ENCODE data around the gene CD274. TPM values are rescaled to one million over a fixed set of nuclear protein-coding genes. Genes with fewer than 3 reads are reported as not detected.

The CD274 gene
- total RNA-seq, 1 experiment from 2014 or later, result 0.62 TPM

DNA sequence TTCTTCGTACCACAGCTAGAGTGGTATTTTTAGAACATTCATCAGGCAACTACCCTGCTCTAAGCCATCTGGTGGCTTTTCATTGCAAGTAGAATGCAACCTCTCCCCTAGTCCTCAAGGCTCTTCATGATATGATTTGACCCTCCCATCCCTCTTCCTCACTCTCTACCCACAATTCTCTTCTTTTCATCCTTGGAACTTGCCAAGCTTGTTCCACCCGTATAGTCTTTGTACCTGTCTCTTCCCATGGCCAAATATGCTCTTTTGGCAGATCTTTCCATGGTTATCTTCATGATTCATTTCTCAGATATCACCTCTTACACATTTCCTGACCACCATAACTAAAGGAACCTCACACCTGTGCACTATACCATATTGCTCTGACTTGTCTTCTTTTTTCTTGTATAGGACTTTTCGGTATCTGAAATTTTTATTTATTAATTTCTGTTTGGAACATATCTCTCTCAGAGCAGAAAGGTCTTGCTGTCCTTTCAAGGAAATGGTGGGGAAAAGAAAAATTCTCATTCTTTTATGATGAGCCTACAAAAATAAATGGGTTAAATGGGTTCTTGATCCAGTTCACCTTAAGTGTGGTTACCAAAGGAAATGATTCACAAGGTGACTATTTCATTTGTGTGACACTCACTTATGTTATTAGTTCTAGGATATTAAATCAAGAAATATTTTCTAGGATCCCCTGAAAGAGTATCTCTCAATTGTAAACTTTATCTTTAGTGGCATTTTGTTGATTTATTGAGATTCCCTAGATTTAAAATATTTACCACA, 3.7 kb upstream of the CD274 start:
- CTCF ChIA-PET, result no interaction called here
- Histone ChIP-seq H3K27me3 (replicated peaks; ENCODE audit: insufficient read depth, low read depth, low read length, poor library complexity) (no peaks in the 10 kb centered on the region), H3K4me3 (ENCODE audit: low read depth, low read length, poor library complexity, severe bottlenecking) (no peak overlapping the region), H3K4me1 (ENCODE audit: insufficient read depth, low read length, poor library complexity, severe bottlenecking) (no peaks in the 10 kb centered on the region), H3K36me3 (ENCODE audit: insufficient read depth, low read length, poor library complexity, severe bottlenecking) (no peaks in the 10 kb centered on the region), H3K9me3 (ENCODE audit: low read depth, low read length, poor library complexity, severe bottlenecking) (no peaks in the 10 kb centered on the region), H3K27ac (ENCODE audit: low read depth, low read length, poor library complexity, severe bottlenecking) (no peak overlapping the region)
- no TSS peak for BruUV-seq (replicated peaks)
- no peak for TF ChIP-seq EZH2 (IDR thresholded peaks at IDR 0.05; ENCODE audit: borderline replicate concordance, low read depth, low read length, poor library complexity, severe bottlenecking)
- TF ChIP-seq, protein P1, sequence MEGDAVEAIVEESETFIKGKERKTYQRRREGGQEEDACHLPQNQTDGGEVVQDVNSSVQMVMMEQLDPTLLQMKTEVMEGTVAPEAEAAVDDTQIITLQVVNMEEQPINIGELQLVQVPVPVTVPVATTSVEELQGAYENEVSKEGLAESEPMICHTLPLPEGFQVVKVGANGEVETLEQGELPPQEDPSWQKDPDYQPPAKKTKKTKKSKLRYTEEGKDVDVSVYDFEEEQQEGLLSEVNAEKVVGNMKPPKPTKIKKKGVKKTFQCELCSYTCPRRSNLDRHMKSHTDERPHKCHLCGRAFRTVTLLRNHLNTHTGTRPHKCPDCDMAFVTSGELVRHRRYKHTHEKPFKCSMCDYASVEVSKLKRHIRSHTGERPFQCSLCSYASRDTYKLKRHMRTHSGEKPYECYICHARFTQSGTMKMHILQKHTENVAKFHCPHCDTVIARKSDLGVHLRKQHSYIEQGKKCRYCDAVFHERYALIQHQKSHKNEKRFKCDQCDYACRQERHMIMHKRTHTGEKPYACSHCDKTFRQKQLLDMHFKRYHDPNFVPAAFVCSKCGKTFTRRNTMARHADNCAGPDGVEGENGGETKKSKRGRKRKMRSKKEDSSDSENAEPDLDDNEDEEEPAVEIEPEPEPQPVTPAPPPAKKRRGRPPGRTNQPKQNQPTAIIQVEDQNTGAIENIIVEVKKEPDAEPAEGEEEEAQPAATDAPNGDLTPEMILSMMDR (conservative IDR thresholded peaks at IDR 0.05; ENCODE audit: low read depth, low read length), result no peak
- no peak for DNase-seq (ENCODE audit: low spot score)
- intact Hi-C loops (cut with micrococcal nuclease; ENCODE audit: unreplicated experiment), result no loop called here
- POLR2A ChIA-PET (ENCODE audit: low non-redundant PET), result no interaction called here

DNA sequence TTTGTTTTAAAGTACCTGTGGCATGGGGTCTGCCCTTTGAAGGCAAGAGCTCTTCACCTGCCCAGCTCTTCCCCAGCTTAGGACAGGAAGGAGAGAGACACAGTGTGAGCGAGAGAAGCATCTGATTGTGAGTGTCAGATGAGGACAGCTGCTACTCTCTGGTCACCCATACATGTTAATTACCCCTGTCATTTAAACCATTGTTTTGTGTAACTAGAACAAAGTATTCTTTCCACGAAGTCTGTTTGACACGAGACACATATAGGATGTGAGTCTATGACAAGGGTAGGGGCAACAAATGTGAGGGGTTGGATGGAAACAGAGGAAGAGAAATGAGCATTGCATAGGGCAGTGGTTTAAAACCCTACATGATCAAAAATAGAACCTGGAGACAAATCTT, 3.0 kb upstream of the CD274 start:
- no peak for DNase-seq (ENCODE audit: low spot score)
- no TSS peak for BruUV-seq (replicated peaks)
- H3K9me3 ChIP-seq (ENCODE audit: low read depth, low read length, poor library complexity, severe bottlenecking), result no peaks in the 10 kb centered on the region
- intact Hi-C loops (cut with micrococcal nuclease; ENCODE audit: unreplicated experiment), result no loop called here
- no peaks in the 10 kb centered on the region for H3K36me3 ChIP-seq (ENCODE audit: insufficient read depth, low read length, poor library complexity, severe bottlenecking)
- ChIA-PET POLR2A (ENCODE audit: low non-redundant PET) (no interaction called here), CTCF (no interaction called here)
- no peak for TF ChIP-seq EZH2 (IDR thresholded peaks at IDR 0.05; ENCODE audit: borderline replicate concordance, low read depth, low read length, poor library complexity, severe bottlenecking)
- TF ChIP-seq, protein P1 (conservative IDR thresholded peaks at IDR 0.05; ENCODE audit: low read depth, low read length), result no peak
- no peak overlapping the region for H3K4me3 ChIP-seq (ENCODE audit: low read depth, low read length, poor library complexity, severe bottlenecking)
- H3K27me3 ChIP-seq (replicated peaks; ENCODE audit: insufficient read depth, low read depth, low read length, poor library complexity), result no peaks in the 10 kb centered on the region
- no peaks in the 10 kb centered on the region for H3K4me1 ChIP-seq (ENCODE audit: insufficient read depth, low read length, poor library complexity, severe bottlenecking)
- no peak overlapping the region for H3K27ac ChIP-seq (ENCODE audit: low read depth, low read length, poor library complexity, severe bottlenecking)

DNA sequence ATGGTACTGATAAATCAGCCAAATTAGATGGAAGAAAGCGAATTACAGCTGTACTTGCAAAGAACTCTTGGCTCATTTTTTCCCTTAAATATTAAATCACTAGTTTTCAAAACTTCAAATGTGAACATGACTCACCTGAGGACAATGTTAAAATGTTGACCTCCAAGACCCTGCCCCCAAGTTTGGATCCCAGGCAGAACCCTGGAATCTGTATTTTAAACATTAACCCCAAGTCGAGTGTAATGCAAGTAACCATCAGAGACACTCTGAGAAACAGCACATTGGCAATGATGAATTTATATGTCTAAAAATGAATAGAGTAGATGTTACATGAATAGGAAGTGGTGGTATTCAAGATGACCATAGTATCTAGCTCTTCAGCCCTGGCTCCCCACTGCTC, 2.3 kb upstream of the CD274 start:
- DNase-seq (ENCODE audit: low spot score), result no peak
- no TSS peak for BruUV-seq (replicated peaks)
- Histone ChIP-seq H3K27me3 (replicated peaks; ENCODE audit: insufficient read depth, low read depth, low read length, poor library complexity) (no peaks in the 10 kb centered on the region), H3K9me3 (ENCODE audit: low read depth, low read length, poor library complexity, severe bottlenecking) (no peaks in the 10 kb centered on the region), H3K36me3 (ENCODE audit: insufficient read depth, low read length, poor library complexity, severe bottlenecking) (no peaks in the 10 kb centered on the region), H3K4me1 (ENCODE audit: insufficient read depth, low read length, poor library complexity, severe bottlenecking) (no peaks in the 10 kb centered on the region), H3K27ac (ENCODE audit: low read depth, low read length, poor library complexity, severe bottlenecking) (no peak overlapping the region), H3K4me3 (ENCODE audit: low read depth, low read length, poor library complexity, severe bottlenecking) (no peak overlapping the region)
- CTCF ChIA-PET, result no interaction called here
- POLR2A ChIA-PET (ENCODE audit: low non-redundant PET), result no interaction called here
- TF ChIP-seq, protein P1 (conservative IDR thresholded peaks at IDR 0.05; ENCODE audit: low read depth, low read length), result no peak
- no peak for TF ChIP-seq EZH2 (IDR thresholded peaks at IDR 0.05; ENCODE audit: borderline replicate concordance, low read depth, low read length, poor library complexity, severe bottlenecking)
- intact Hi-C loops (cut with micrococcal nuclease; ENCODE audit: unreplicated experiment), result no loop called here

Data from A673 (cell line).